Lower leg skin (tissue), 4 donors: ENCODE measurements around the gene PRR13. TPM values are rescaled to one million over a fixed set of nuclear protein-coding genes. Genes with fewer than 3 reads are reported as not detected.

Source experiments
- DNase-seq, 2 donors: peaks; one replicate each; pipeline ENCODE4 v3.0.0-alpha.2; 2019; ENCODE audit warnings: low spot score in 2 of 2
- H3K4me3 ChIP-seq: fragments of 200-600 bp; sonication (generic); 2 replicates; pipeline ENCODE4 v1.5.1; 2017; ENCODE audit warnings: mild to moderate bottlenecking, low read depth; ENCODE audit not compliant: poor library complexity, severe bottlenecking
- CTCF ChIP-seq, 3 donors: fragments of 450-650 bp; IDR thresholded peaks; one replicate each; pipeline ENCODE4 v1.5.1; 2016; ENCODE audit warnings: antibody characterized with exemption in 3 of 3, mild to moderate bottlenecking in 3 of 3, moderate library complexity in 2 of 3
- POLR2A ChIP-seq, 2 donors: fragments of 450-650 bp; IDR thresholded peaks; one replicate each; pipeline ENCODE4 v1.6.1; 2016 to 2017; ENCODE audit warnings: antibody characterized with exemption in 2 of 2, mild to moderate bottlenecking in 1 of 2, moderate library complexity in 1 of 2
- WGBS, 2 donors: methylation state at CpG; one replicate each; pipeline ENCODE4 v1.1.5; 2018; 5-methylcytosine and 5-hydroxymethylcytosine counted together
- intact Hi-C: fragments of 100-400 bp; cut with DNase I; formaldehyde crosslinking; loops from one replicate; pipeline ENCODE4 v1.15.0; 2023; ENCODE audit warnings: low total_unique reads
- total RNA-seq, 4 donors: library from RNA; depleted of rRNA; stranded (reverse); fragments of >200 nt; gene quantifications; one replicate each; pipeline ENCODE4 v1.1.0, GENCODE V29; 2016

The PRR13 gene
- total RNA-seq, 4 donors from 2014 or later, result 33.2 to 62.6 (median 49.9) TPM

- 1% methylated on average over 36 to 55 of the region's 82 CpGs for WGBS, 2 donors
- intact Hi-C loops, result no loop called here
- peak overlapping the region; percentile 80 for H3K4me3 ChIP-seq
- DNase-seq, result peak; percentile 78 to 95
- TF ChIP-seq POLR2A (IDR thresholded peaks at IDR 0.05) (no peak), CTCF (IDR thresholded peaks at IDR 0.05) (no peak)
These were observed 10.9 kb downstream of the PRR13 start for GRCh38 chr12:53452159-53453077.

GRCh38 chr12:53453953-53454640, 12.6 kb downstream of the PRR13 start:
- DNase-seq, result no peak
- WGBS, 2 donors, result 26 to 27% methylated on average over 6 of the region's 6 CpGs
- no peak for TF ChIP-seq CTCF (IDR thresholded peaks at IDR 0.05)
- TF ChIP-seq POLR2A (IDR thresholded peaks at IDR 0.05), result no peak
- no peak overlapping the region for H3K4me3 ChIP-seq
- intact Hi-C loops, result no loop called here

- no peak for DNase-seq
- intact Hi-C loops, result no loop called here
- H3K4me3 ChIP-seq, result no peak overlapping the region
- TF ChIP-seq POLR2A (IDR thresholded peaks at IDR 0.05) (no peak), CTCF (IDR thresholded peaks at IDR 0.05) (no peak)
- WGBS, 2 donors, result 58 to 64% methylated on average over 3 of the region's 3 CpGs
These were observed 13.2 kb downstream of the PRR13 start for GRCh38 chr12:53454707-53455106.

GRCh38 chr12:53456654-53457366, 15.3 kb downstream of the PRR13 start:
- 80 to 82% methylated on average over 6 of the region's 6 CpGs for WGBS, 2 donors
- TF ChIP-seq POLR2A (IDR thresholded peaks at IDR 0.05), result no peak
- no peak overlapping the region for H3K4me3 ChIP-seq
- intact Hi-C loops, result no loop called here
- DNase-seq, result no peak

- H3K4me3 ChIP-seq, result no peak overlapping the region
- intact Hi-C loops, result no loop called here
- TF ChIP-seq CTCF (IDR thresholded peaks at IDR 0.05) (no peak), POLR2A (IDR thresholded peaks at IDR 0.05) (no peak)
- no peak for DNase-seq
- WGBS, 2 donors, result 73 to 77% methylated on average over 4 of the region's 4 CpGs
These were observed 17.6 kb downstream of the PRR13 start for GRCh38 chr12:53459097-53459496.

- no peak overlapping the region for H3K4me3 ChIP-seq
- TF ChIP-seq CTCF (IDR thresholded peaks at IDR 0.05) (no peak), POLR2A (IDR thresholded peaks at IDR 0.05) (no peak)
- intact Hi-C loops, result loop anchor here (10.0 kb wide), 1 partner anchor 54 kb away; no protein-coding TSS in a partner anchor
- WGBS, 2 donors, result 78 to 87% methylated on average over 3 of the region's 3 CpGs
- DNase-seq, result no peak
These were observed 19.5 kb downstream of the PRR13 start for GRCh38 chr12:53461059-53461458.
